NCI-H82 (cell line): Measurements from ENCODE around the gene MAGI2.

ENCODE experiments used
- DNase-seq: peaks from one replicate; lab custom pipeline; 2025; lab: John Stamatoyannopoulos, UW

Gene MAGI2

GRCh38 chr7:78175330-78176100 lies 1278.0 kb downstream of the MAGI2 start:
- no peak for DNase-seq

GRCh38 chr7:78173666-78174065 lies 1279.8 kb downstream of the MAGI2 start:
- no peak for DNase-seq

- DNase-seq, result peak; percentile 8
Measured at GRCh38 chr7:78172933-78173591, 1280.4 kb downstream of the MAGI2 start.

GRCh38 chr7:78172267-78172757 lies 1281.2 kb downstream of the MAGI2 start:
- DNase-seq, result no peak

GRCh38 chr7:78171398-78171797 lies 1282.1 kb downstream of the MAGI2 start:
- no peak for DNase-seq

GRCh38 chr7:78170815-78171214 lies 1282.7 kb downstream of the MAGI2 start:
- DNase-seq, result no peak

GRCh38 chr7:78169992-78170391 lies 1283.5 kb downstream of the MAGI2 start:
- no peak for DNase-seq

- no peak for DNase-seq
Measured at GRCh38 chr7:78168865-78169264, 1284.6 kb downstream of the MAGI2 start.

GRCh38 chr7:78167860-78168259 lies 1285.6 kb downstream of the MAGI2 start:
- no peak for DNase-seq

- no peak for DNase-seq
Measured at GRCh38 chr7:78165854-78166253, 1287.6 kb downstream of the MAGI2 start.

GRCh38 chr7:78165454-78165853 lies 1288.0 kb downstream of the MAGI2 start:
- no peak for DNase-seq

GRCh38 chr7:78164459-78164858 lies 1289.0 kb downstream of the MAGI2 start:
- peak; percentile 75 for DNase-seq

GRCh38 chr7:78161781-78162180 lies 1291.7 kb downstream of the MAGI2 start:
- no peak for DNase-seq

- DNase-seq, result no peak
Measured at GRCh38 chr7:78159545-78159944, 1293.9 kb downstream of the MAGI2 start.

- DNase-seq, result no peak
Measured at GRCh38 chr7:78153285-78153684, 1300.2 kb downstream of the MAGI2 start.

GRCh38 chr7:78151229-78151628 lies 1302.2 kb downstream of the MAGI2 start:
- DNase-seq, result no peak

- peak; percentile 4 for DNase-seq
Measured at GRCh38 chr7:78149787-78150186, 1303.7 kb downstream of the MAGI2 start.

- DNase-seq, result peak; percentile 51
Measured at GRCh38 chr7:78148166-78148894, 1305.1 kb downstream of the MAGI2 start.

- no peak for DNase-seq
Measured at GRCh38 chr7:78146546-78146945, 1306.9 kb downstream of the MAGI2 start.

- DNase-seq, result no peak
Measured at GRCh38 chr7:78143661-78144060, 1309.8 kb downstream of the MAGI2 start.

- DNase-seq, result no peak
Measured at GRCh38 chr7:78141522-78142281, 1311.8 kb downstream of the MAGI2 start.

GRCh38 chr7:78140109-78140508 lies 1313.4 kb downstream of the MAGI2 start:
- no peak for DNase-seq
